K562 (cell line): ENCODE data around the gene MBP. TPM values are rescaled to one million over a fixed set of nuclear protein-coding genes. Genes with fewer than 3 reads are reported as not detected.

Source experiments
- ATAC-seq: fragments of 200-7000 bp; cut with Tn5 transposase; 3 replicates; pipeline ENCODE4 v1.9.1; 2020; ENCODE audit warnings: moderate library complexity
- BruUV-seq: library from RNA; stranded (reverse); fragments of 400-500 nt; replicated peaks from 2 replicates; lab custom pipeline; 2021; lab: Mats Ljungman, UMichigan
- CTCF ChIA-PET: fragments of 300-600 bp; formaldehyde crosslinking; extraction: SDS; loops from one replicate; lab custom pipeline; 2021; ENCODE audit warnings: low intra/inter-chr PET ratio; lab: Yijun Ruan, JAX
- POLR2A ChIA-PET: fragments of 300-600, 350-650 bp; sonication (Branson Sonifier 250); formaldehyde crosslinking; extraction: SDS; loops from one replicate; lab custom pipeline; 2021; ENCODE audit warnings: antibody characterized with exemption, inconsistent platforms; lab: Yijun Ruan, JAX
- DNase-seq, 4 experiments: peaks; one replicate each; pipeline versions ENCODE4 v3.0.0 to v3.0.0-alpha.2; 2011 to 2018; ENCODE audit warnings: low spot score in 3 of 4, mixed read lengths in 3 of 4; ENCODE audit errors: extremely low read depth in 1 of 4
- FAIRE-seq: peaks from 2 replicates; lab custom pipeline; 2011; peaks lifted over from hg19 to GRCh38; lab: Jason Lieb, UNC
- H2AFZ ChIP-seq: 2 replicates; pipeline ENCODE4 v1.6.0; 2011; ENCODE audit warnings: low read depth, low read length, control low read depth, inconsistent platforms
- H3K27ac ChIP-seq: fragments of 200-600 bp; 3 replicates; pipeline ENCODE4 v1.8.0; 2011; ENCODE audit warnings: low read depth, mild to moderate bottlenecking, control low read depth, inconsistent platforms, low read length, moderate library complexity, mixed read lengths; ENCODE audit errors: extremely low read depth
- H3K27me3 ChIP-seq, 2 experiments: fragments of 300-600 bp in 1 of 2; 2 replicates in 1 of 2; 3 replicates in 1 of 2; pipeline versions ENCODE4 v1.6.0 to v1.8.0; 2011; ENCODE audit warnings: inconsistent platforms in 2 of 2, low read length in 2 of 2, mild to moderate bottlenecking in 1 of 2, mixed read lengths in 1 of 2, moderate library complexity in 1 of 2; ENCODE audit not compliant: control insufficient read depth in 2 of 2, insufficient read depth in 2 of 2
- H3K36me3 ChIP-seq: fragments of 300-600 bp; 3 replicates; pipeline ENCODE4 v1.8.0; 2011; ENCODE audit warnings: mild to moderate bottlenecking, low read length, inconsistent platforms; ENCODE audit not compliant: control insufficient read depth, insufficient read depth
- H3K4me1 ChIP-seq, 2 experiments: fragments of 200-600 bp in 1 of 2; replicated peaks in 1 of 2; 2 replicates in 1 of 2; 3 replicates in 1 of 2; pipeline versions ENCODE4 v1.5.1 to v1.8.0; 2011; ENCODE audit warnings: inconsistent platforms in 2 of 2, low read length in 2 of 2, mild to moderate bottlenecking in 1 of 2, mixed read lengths in 1 of 2, moderate library complexity in 1 of 2; ENCODE audit not compliant: control insufficient read depth in 2 of 2, insufficient read depth in 2 of 2
- H3K4me2 ChIP-seq: 2 replicates; pipeline ENCODE4 v1.6.1; 2011; ENCODE audit warnings: low read length, control low read depth, inconsistent platforms, mixed read lengths; ENCODE audit not compliant: insufficient read depth
- H3K4me3 ChIP-seq: fragments of 200-600 bp; sonication (generic), shearing (Covaris generic); 2 replicates; pipeline ENCODE4 v1.5.1; 2016; ENCODE audit warnings: control low read depth, inconsistent platforms
- H3K79me2 ChIP-seq: fragments of 200-600 bp; 3 replicates; pipeline ENCODE4 v1.8.0; 2011; ENCODE audit warnings: low read length, inconsistent platforms; ENCODE audit not compliant: control insufficient read depth, insufficient read depth
- H3K9ac ChIP-seq, 2 experiments: 2 replicates each; pipeline versions ENCODE4 v1.6.0 to v1.6.1; 2011; ENCODE audit warnings: low read depth in 2 of 2, low read length in 2 of 2, control low read depth in 1 of 2, inconsistent platforms in 1 of 2, mild to moderate bottlenecking in 1 of 2, mixed read lengths in 1 of 2; ENCODE audit not compliant: insufficient read depth in 1 of 2
- H3K9me1 ChIP-seq: one replicate; pipeline ENCODE4 v1.6.0; 2011; ENCODE audit warnings: inconsistent platforms, mild to moderate bottlenecking, low read length, moderate library complexity; ENCODE audit not compliant: control insufficient read depth, insufficient read depth
- H3K9me3 ChIP-seq: replicated peaks from 2 replicates; pipeline ENCODE4 v1.5.1; 2011; ENCODE audit warnings: low read depth, low read length, inconsistent platforms; ENCODE audit not compliant: control insufficient read depth, insufficient read depth
- H4K20me1 ChIP-seq: replicated peaks from 2 replicates; pipeline ENCODE4 v1.6.1; 2011; ENCODE audit warnings: low read length, inconsistent platforms, mixed read lengths; ENCODE audit not compliant: control insufficient read depth, insufficient read depth
- ESRRA ChIP-seq: fragments of 450-650 bp; IDR thresholded peaks from 2 replicates; pipeline ENCODE4 v1.6.1; 2014; ENCODE audit warnings: low read depth, mild to moderate bottlenecking, moderate library complexity, borderline replicate concordance
- HCFC1 ChIP-seq: IDR thresholded peaks from 2 replicates; pipeline ENCODE4 v1.6.1; 2012; ENCODE audit warnings: low read depth, low read length, improper control_type of control experiment
- HEY1 ChIP-seq: fragments of 250-450 bp; sonication (Bioruptor Pico); IDR thresholded peaks from 2 replicates; pipeline ENCODE4 v1.5.0; 2020; ENCODE audit warnings: mild to moderate bottlenecking, moderate library complexity, borderline replicate concordance
- MCM5 ChIP-seq: fragments of 450-650 bp; IDR thresholded peaks from 2 replicates; pipeline ENCODE4 v1.6.1; 2016; ENCODE audit warnings: low read depth
- NFIC ChIP-seq: fragments of 450-650 bp; IDR thresholded peaks from 2 replicates; pipeline ENCODE4 v1.6.1; 2017; ENCODE audit warnings: mild to moderate bottlenecking, inconsistent platforms
- RBM15 ChIP-seq: fragments of 200-400 bp; formaldehyde crosslinking; IDR thresholded peaks from 2 replicates; pipeline ENCODE4 v1.6.1; 2018; ENCODE audit warnings: mild to moderate bottlenecking, low read length, moderate library complexity; ENCODE audit not compliant: insufficient read depth
- TEAD4 ChIP-seq, 2 experiments: sonication (generic) in 1 of 2; formaldehyde crosslinking in 1 of 2; IDR thresholded peaks; 2 replicates each; pipeline versions ENCODE4 v1.6.1 to v1.8.0; 2012 to 2022; ENCODE audit warnings: borderline replicate concordance in 1 of 2, inconsistent platforms in 1 of 2, low read length in 1 of 2, mild to moderate bottlenecking in 1 of 2, missing genetic modification reagents in 1 of 2
- ZBTB7A ChIP-seq: IDR thresholded peaks from 2 replicates; pipeline ENCODE4 v1.6.1; 2011; ENCODE audit warnings: low read depth, mild to moderate bottlenecking, low read length, moderate library complexity, borderline replicate concordance; ENCODE audit not compliant: control insufficient read depth
- ZKSCAN8 ChIP-seq: fragments of 200-800 bp; sonication (Bioruptor generic); IDR thresholded peaks from 2 replicates; pipeline ENCODE4 v1.6.1; 2016; ENCODE audit warnings: missing genetic modification characterization, missing compliant biosample characterization
- ZNF197 ChIP-seq: fragments of 200-800 bp; sonication (Bioruptor generic); IDR thresholded peaks from 2 replicates; pipeline ENCODE4 v1.6.1; 2016; ENCODE audit warnings: low read depth, missing genetic modification characterization, missing compliant biosample characterization
- WGBS: fragments of 100-300 bp; shearing (Covaris generic); methylation state at CpG from one replicate; pipeline ENCODE4 v1.1.6; 2016; ENCODE audit warnings: low coverage, mixed read lengths; ENCODE audit not compliant: insufficient coverage; ENCODE audit errors: missing lambda C conversion rate; 5-methylcytosine and 5-hydroxymethylcytosine counted together
- in situ Hi-C: fragments of 300-500 bp; cut with MboI; formaldehyde crosslinking; loops from 4 replicates; pipeline ENCODE4 v1.15.0; 2018; ENCODE audit warnings: inconsistent platforms, mixed read lengths
- intact Hi-C: fragments of 100-400 bp; cut with micrococcal nuclease; formaldehyde crosslinking; loops from 2 replicates; pipeline ENCODE4 v1.14.2; 2022
- polyA plus RNA-seq, 8 experiments: library from polyadenylated mRNA; depleted of rRNA in 4 of 8; stranded (reverse) in 5 of 8; unstranded in 3 of 8; fragments of >200 nt; fragmentation: Nextera tagmentation in 2 of 8; fragmentation: Illumina TruSeq in 1 of 8; extraction: Ambion mirVana in 2 of 8; extraction: Trizol in 1 of 8; gene quantifications; 2 replicates each; pipeline versions ENCODE4 v1.2.1 to v1.2.3, GENCODE V29; 2011 to 2014; ENCODE audit warnings: inconsistent platforms in 1 of 8, missing spikeins in 1 of 8
- total RNA-seq, 7 experiments: library from RNA; depleted of rRNA in 6 of 7; stranded (reverse); fragments of >200 nt in 6 of 7; fragmentation: Illumina TruSeq in 2 of 7; extraction: Trizol in 2 of 7; gene quantifications; 2 replicates each; pipeline versions ENCODE4 v1.2.1 to v1.2.3, GENCODE V29; 2011 to 2021; ENCODE audit warnings: low replicate concordance in 1 of 7
- TF ChIP-seq, protein P1 (sequence below), 2 experiments: fragments of 200-800 bp in 1 of 2; sonication (Bioruptor generic) in 1 of 2; sonication (generic) in 1 of 2; formaldehyde crosslinking in 1 of 2; IDR thresholded peaks in 1 of 2; conservative IDR thresholded peaks in 1 of 2; 2 replicates each; pipeline versions ENCODE4 v1.5.0 to v1.6.1; 2016 to 2020; ENCODE audit warnings: missing compliant biosample characterization in 1 of 2, missing genetic modification characterization in 1 of 2, missing genetic modification reagents in 1 of 2
- TF ChIP-seq, protein P2 (sequence below): IDR thresholded peaks from 2 replicates; pipeline ENCODE4 v1.6.1; 2011; ENCODE audit warnings: borderline replicate concordance, low read depth, mild to moderate bottlenecking, moderate library complexity, low read length; ENCODE audit not compliant: insufficient read depth, poor library complexity, severe bottlenecking
- TF ChIP-seq, protein P3 (sequence below): sonication (generic); formaldehyde crosslinking; IDR thresholded peaks from 2 replicates; pipeline ENCODE4 v1.8.1; 2022; ENCODE audit warnings: missing genetic modification reagents

Gene MBP
- total and polyA plus RNA-seq, 9 of the 15 experiments (the other 6 are each of a cell fraction or from before 2014, with no cell fraction given), result 0.09 TPM; not detected in 8

DNA sequence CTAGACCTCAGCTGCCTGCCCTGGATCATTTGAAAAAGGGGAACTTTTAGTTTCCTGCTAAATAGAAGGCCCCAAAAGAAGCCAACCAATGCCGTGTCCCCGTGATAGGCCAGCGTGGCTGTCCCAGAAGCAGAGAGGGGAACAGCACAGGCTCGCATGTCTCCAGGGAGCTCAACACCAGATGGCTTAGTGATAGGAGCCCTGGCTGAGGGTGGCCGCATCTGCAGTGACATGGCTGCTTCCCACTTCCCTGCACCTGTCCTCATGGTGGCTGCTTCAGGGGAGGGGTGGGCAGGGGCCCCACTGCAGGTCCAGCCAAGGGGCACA, 79.6 kb downstream of the MBP start:
- Histone ChIP-seq H3K27ac (no peak overlapping the region), H3K27me3 (peaks cover 6 to 38% of the 10 kb centered on the region in 2 experiments; a peak in 4 of 5 replicates), H3K79me2 (no peaks in the 10 kb centered on the region), H3K36me3 (no peaks in the 10 kb centered on the region), H4K20me1 (no peaks in the 10 kb centered on the region), H3K9me3 (no peaks in the 10 kb centered on the region), H2AFZ (no peak overlapping the region), H3K4me2 (no peak overlapping the region), H3K4me3 (no peak overlapping the region), H3K4me1 (no peaks in the 10 kb centered on the region), H3K9me1 (no peaks in the 10 kb centered on the region), H3K9ac (no peak overlapping the region)
- FAIRE-seq (no peak), ATAC-seq (no peak), DNase-seq (no peak)
- TF ChIP-seq HEY1 (CRISPR knock-in tag) (no peak), TEAD4 (IDR thresholded peaks at IDR 0.05; ENCODE audit: low read length) (no peak), TEAD4 (CRISPR knock-in tag; IDR thresholded peaks at IDR 0.05; ENCODE audit: borderline replicate concordance) (no peak), ZKSCAN8 (CRISPR knock-in tag) (no peak), ESRRA (no peak), NFIC (no peak), ZBTB7A (no peak), MCM5 (no peak), ZNF197 (CRISPR knock-in tag) (no peak), HCFC1 (no peak), RBM15 (no peak)
- TF ChIP-seq, protein P1, sequence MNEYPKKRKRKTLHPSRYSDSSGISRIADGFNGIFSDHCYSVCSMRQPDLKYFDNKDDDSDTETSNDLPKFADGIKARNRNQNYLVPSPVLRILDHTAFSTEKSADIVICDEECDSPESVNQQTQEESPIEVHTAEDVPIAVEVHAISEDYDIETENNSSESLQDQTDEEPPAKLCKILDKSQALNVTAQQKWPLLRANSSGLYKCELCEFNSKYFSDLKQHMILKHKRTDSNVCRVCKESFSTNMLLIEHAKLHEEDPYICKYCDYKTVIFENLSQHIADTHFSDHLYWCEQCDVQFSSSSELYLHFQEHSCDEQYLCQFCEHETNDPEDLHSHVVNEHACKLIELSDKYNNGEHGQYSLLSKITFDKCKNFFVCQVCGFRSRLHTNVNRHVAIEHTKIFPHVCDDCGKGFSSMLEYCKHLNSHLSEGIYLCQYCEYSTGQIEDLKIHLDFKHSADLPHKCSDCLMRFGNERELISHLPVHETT (CRISPR knock-in tag; conservative IDR thresholded peaks at IDR 0.05 in 1 of 2, IDR thresholded peaks at IDR 0.05 in 1 of 2), result no peak
- TF ChIP-seq, protein P2, sequence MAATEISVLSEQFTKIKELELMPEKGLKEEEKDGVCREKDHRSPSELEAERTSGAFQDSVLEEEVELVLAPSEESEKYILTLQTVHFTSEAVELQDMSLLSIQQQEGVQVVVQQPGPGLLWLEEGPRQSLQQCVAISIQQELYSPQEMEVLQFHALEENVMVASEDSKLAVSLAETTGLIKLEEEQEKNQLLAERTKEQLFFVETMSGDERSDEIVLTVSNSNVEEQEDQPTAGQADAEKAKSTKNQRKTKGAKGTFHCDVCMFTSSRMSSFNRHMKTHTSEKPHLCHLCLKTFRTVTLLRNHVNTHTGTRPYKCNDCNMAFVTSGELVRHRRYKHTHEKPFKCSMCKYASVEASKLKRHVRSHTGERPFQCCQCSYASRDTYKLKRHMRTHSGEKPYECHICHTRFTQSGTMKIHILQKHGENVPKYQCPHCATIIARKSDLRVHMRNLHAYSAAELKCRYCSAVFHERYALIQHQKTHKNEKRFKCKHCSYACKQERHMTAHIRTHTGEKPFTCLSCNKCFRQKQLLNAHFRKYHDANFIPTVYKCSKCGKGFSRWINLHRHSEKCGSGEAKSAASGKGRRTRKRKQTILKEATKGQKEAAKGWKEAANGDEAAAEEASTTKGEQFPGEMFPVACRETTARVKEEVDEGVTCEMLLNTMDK, result no peak
- TF ChIP-seq, protein P3, sequence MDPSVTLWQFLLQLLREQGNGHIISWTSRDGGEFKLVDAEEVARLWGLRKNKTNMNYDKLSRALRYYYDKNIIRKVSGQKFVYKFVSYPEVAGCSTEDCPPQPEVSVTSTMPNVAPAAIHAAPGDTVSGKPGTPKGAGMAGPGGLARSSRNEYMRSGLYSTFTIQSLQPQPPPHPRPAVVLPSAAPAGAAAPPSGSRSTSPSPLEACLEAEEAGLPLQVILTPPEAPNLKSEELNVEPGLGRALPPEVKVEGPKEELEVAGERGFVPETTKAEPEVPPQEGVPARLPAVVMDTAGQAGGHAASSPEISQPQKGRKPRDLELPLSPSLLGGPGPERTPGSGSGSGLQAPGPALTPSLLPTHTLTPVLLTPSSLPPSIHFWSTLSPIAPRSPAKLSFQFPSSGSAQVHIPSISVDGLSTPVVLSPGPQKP (CRISPR knock-in tag), result no peak
- POLR2A ChIA-PET, result interaction anchor here (0.6 kb wide), 1 partner anchor 1343 kb away, joined by 3 read pairs; no protein-coding TSS in a partner anchor
- CTCF ChIA-PET, result no interaction called here
- in situ Hi-C loops (no loop called here), intact Hi-C loops (loop anchor here (10.0 kb wide), 1 partner anchor 48 kb away; no protein-coding TSS in a partner anchor)
- WGBS, result 0% methylated on average over 5 of the region's 5 CpGs
- no TSS peak for BruUV-seq
